Activated CD4-positive, alpha-beta T cell treated with anti-CD3 and anti-CD28 coated beads, Interleukin-2, amount 50 U/mL, for 24 hours (primary cell): ENCODE data around the gene GLT6D1.

ENCODE experiments used
- DNase-seq, 2 donors: peaks; one replicate each; pipeline ENCODE4 v3.0.0-alpha.2; 2020; ENCODE audit warnings: low read depth in 1 of 2, low spot score in 1 of 2

Gene GLT6D1

GRCh38 chr9:135609366-135609955, 29.9 kb downstream of the GLT6D1 start:
- no peak for DNase-seq

GRCh38 chr9:135608999-135609317, 30.4 kb downstream of the GLT6D1 start:
- no peak for DNase-seq

- no peak for DNase-seq
These were observed 30.9 kb downstream of the GLT6D1 start for GRCh38 chr9:135608294-135608998.

- DNase-seq = no peak
These were observed 31.7 kb downstream of the GLT6D1 start for GRCh38 chr9:135607401-135608293.

GRCh38 chr9:135606885-135607259, 32.5 kb downstream of the GLT6D1 start:
- no peak for DNase-seq

- DNase-seq = no peak
These were observed 34.0 kb downstream of the GLT6D1 start for GRCh38 chr9:135605238-135605781.

DNA sequence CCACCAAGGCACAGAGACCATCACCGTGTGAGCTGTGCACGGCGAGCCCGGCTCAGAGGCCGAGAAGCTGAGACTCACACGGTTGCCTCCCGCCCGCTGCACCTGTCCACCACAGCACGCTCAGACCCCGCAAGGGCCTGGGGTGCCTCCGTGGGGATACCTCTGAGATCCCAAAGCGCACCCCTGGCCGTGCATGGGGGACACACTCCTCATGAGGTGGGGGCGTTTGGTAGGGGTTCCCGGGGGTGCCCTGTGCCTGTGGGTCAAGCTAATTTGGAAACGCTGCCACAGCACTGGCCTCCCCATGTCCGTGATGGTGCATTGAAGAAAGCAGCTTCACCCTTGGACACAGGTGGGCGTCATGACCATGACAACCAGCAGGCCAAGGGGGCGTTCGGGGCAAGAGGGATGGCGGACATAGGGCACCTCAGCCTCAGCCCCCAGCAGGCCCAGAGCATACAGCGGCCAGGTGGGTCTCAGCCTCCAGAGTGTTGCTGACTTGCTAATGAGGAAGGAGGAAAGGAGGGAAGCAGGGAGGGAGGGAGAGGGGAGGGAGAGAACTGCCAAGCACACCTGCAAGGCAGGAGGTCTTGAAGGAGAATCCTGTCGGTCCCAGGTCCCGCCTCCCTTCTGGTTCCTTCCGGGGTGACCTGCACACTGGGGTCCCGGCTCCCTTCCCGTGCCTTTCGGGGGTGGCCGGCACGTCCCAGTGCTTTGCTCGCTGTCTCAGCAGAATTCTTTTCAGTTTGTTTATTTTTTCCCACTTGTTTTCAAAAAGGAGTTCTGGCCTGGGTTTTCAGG, 34.7 kb downstream of the GLT6D1 start:
- no peak for DNase-seq

- peak; percentile 33 to 50 for DNase-seq
These were observed 36.4 kb downstream of the GLT6D1 start for GRCh38 chr9:135602789-135603481.

GRCh38 chr9:135601988-135602387, 37.4 kb downstream of the GLT6D1 start:
- no peak for DNase-seq

DNA sequence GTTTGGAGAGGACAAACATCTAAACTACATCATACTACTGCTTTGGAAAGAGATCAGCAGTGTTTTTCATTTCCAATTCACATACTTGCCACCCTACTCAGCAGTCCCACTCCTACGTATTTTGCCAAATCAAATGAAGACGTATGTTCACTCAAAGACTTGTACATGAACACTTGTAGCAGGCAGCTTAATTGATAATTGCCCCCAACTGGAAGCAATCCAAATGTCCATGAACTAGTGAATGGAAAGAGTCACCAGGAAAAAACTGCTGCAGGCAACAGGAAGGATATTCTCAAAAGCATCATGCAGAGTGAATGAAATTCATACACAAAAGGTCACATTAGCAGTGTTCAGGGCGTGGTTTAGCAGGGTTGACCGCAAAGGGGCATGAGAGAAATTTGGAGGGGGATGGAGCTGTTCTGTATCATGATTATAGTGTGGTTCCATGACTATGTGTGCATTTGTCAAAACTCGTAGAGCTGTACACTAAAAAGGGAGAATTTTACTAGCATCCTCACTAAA, 39.0 kb downstream of the GLT6D1 start:
- no peak for DNase-seq

GRCh38 chr9:135596211-135596610, 43.1 kb downstream of the GLT6D1 start:
- no peak for DNase-seq

DNA sequence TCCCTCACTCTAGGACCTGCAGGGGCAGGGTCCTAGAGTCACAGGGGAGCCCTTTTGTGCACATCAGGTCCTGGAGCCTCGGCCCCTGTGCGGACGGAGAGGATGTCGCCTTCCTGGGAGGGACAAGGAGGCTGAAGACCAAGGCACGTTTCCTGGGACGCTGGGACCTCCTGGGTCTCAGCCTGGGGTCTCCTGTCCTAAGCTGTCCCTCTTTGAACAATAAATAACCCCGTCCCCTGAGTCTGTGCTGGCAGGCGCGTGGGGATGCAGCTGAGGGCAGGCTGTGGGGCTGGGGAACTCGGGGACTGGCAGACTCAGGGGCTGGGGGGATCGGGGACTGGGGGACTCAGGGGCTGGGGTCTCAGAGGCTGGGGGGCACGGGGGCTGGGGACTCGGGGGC, 46.7 kb downstream of the GLT6D1 start:
- no peak for DNase-seq

GRCh38 chr9:135592331-135592590, 47.1 kb downstream of the GLT6D1 start:
- no peak for DNase-seq

DNA sequence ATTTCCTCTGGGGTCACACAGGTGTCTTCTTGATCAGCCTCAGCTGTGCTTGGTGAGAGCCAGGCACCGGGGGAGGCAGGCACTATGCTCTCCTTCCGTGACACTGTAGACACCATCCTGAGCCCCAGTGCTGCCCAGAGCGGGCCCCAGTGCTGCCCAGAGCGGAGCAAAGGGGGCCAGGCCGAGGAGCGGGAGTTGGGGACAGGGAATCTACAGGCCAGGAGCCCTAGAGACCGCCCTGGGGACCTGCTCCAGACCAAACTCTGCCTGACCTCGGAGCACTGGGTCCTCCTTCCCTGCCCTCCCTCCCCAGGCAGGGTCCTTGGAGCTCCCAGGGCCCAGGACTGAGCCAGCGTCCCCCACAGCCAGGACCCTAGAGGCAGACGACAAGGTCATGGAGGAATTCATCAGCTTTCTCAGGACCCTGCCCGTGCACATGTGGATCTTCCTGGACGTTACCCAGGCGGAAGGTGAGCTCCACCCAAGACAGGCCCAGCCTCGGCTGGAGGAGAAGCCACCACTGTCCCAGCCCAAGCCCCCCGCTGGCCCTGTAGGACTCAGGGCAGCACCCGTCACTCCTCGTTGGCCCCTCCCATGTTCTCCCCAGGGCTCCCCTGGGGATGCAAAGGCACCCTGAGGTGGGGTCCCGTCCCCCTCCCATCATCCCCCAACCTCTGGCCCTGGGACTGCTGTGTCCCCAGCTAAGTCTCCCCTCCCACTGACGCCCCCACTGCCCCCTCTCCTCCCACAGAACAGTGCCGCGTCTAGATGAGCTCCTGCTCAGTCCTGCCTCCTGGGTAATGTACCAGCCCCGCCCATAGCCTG, 47.6 kb downstream of the GLT6D1 start:
- DNase-seq = no peak

DNA sequence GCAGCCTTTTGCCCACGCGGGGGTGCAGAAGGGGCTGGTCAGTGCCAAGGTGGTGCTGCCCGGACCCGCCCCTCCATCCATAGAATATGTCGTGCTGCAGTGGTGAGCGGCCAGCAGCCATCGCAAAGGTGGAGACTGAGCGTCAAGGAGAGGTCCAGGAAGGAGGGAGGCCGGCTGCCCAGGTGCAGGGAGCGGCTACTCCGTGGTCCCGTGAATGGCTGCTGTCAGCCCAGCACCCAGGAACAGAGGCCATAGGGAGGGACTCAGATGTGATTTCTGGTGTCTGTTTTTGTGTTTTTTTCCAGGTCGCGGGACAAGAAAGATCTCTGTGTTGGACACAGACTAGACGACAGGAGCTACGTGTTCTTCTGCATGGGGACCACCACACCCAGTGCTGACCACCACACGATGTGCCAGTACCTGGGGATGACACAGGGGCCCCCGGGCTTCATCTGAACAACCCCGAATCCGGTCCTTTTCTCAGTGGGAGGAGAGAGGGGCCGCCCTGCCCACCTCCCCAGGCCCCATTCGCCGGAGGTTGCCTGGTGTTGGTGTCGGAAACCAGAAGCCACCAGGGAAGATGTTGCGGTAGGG, 48.8 kb downstream of the GLT6D1 start:
- DNase-seq = no peak

GRCh38 chr9:135589596-135590485, 49.5 kb downstream of the GLT6D1 start:
- no peak for DNase-seq

DNA sequence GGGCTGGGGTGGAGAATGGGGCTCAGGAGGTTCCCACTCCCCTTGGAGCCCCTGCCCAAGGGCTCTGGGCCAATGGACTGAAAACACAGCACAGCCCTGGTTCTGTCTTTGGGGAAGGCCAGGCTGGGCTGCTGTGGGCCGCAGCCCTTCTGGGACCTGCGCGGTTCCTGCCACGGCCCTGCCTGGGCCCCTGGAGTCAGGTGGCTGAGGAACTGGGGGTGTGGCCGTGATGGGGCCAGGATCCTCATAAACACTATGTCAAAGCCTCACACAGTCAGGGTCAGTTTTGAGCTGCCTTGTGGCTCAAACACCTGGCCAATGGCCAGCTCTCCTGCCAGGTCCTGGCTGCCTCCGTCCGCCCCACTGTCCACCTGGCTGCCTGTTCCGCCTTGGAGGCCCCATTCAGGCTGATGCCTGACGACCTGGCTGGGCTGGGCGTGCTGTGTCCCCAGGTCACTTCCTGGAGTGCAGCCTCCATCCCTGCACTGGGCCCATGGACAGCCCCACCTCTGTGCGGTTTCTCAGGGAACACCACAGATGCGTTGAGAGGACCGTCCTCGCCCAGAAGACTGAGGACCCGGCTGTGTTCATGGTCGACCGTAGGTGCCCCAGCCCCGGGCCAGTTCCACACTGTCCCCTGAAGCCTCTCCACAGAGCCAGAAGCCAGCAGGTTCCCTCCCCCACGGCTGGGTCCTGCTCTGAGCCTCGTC, 50.3 kb downstream of the GLT6D1 start:
- DNase-seq = no peak

GRCh38 chr9:135588371-135588770, 51.0 kb downstream of the GLT6D1 start:
- DNase-seq = no peak
